Activated gamma-delta T cell treated with Interleukin-2 at 50 U/mL for 16 hours (primary cell): ENCODE data around the gene MCTP2.
"Not testable (repeated sequence)": the region's sequence is repeated elsewhere in the genome, so short reads cannot be mapped to it uniquely, and the experiment has no call there.

Experiments used
- DNase-seq: peaks from one replicate; pipeline ENCODE4 v3.0.0-alpha.2; 2020

MCTP2 gene

GRCh38 chr15:94477913-94478553 lies 246.7 kb downstream of the MCTP2 start:
- DNase-seq: no peak

DNA sequence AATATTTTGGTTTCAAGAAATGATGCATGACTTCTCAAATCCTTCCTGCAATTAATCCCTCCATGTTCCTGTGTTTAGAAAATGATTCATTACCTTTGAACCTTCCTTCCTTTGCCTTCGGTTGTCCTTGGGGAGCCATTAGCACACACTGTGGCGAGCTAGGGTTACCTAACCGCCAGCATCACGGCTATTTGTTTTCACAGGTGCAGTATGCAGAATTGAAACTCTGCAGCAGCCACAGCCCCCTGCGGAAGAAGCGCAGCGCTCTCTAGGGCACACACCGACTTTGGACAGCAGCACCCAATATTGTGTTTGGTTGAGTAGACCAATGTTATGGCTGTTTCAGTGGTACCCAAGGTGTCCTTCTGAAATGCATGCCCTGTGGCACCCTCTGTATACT lies 247.4 kb downstream of the MCTP2 start:
- DNase-seq: no peak

- DNase-seq: no peak
Observed at GRCh38 chr15:94480289-94480834, 249.0 kb downstream of the MCTP2 start.

DNA sequence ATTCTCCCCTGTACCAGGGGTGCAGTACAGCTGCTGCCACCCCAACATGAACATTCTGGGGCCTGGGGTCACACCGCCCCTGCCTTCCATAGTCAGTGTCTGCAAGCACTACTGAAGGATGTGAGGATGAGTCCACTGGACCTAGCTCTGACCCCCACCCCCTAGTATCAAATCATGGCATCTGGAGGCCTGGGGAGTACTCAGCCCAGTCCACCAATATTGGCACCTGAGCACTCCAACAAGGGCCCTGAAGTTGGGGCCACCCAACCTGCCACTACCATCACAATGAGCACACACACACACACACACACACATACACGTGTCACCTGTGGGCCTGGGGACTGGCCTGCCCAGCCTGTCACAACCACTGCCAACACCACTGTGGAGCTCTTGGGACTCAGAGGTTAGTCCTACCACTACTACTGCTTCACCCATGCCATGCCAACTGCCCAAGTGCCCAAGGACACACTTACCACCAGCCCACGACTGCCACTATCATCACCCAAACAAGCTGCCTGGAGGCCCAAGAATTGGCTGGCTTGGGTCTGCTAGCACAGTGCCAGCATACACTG lies 253.9 kb downstream of the MCTP2 start:
- no peak for DNase-seq

DNA sequence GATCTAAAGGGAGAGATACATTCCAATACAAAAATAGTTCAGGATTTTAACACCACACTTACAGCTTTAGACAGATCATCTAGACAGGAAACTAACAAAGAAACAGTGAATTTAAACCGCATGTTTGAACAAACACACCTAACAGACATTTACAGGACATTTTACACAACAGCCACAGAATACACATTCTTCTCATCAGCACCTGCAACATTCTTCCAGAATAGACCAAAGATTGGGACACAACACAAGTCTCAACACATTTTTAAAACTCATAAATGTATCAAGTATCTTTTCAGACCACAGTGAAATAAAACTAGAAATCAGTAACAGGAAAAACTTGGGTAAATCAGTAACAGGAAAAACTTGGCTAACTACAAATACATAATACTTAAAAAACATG lies 256.3 kb downstream of the MCTP2 start:
- no peak for DNase-seq

DNA sequence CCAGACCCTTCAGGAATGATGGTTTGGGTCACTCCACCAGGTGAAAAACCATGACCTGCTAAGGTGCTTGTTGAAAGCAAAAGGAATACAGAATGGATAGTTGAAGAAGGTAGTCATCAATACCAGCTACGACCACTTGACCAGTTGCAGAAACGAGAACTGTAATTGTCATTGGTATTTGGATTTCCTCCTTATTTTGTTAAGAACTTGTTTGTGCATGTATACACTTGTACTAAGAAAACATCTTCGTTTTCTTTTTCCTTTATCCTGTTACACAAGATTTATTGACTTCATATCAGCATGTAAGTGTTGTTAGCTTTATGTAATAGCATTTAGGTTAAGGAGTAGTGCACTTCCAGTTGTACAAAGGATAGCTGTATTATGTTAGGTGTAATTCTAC lies 261.8 kb downstream of the MCTP2 start:
- DNase-seq: no peak

DNA sequence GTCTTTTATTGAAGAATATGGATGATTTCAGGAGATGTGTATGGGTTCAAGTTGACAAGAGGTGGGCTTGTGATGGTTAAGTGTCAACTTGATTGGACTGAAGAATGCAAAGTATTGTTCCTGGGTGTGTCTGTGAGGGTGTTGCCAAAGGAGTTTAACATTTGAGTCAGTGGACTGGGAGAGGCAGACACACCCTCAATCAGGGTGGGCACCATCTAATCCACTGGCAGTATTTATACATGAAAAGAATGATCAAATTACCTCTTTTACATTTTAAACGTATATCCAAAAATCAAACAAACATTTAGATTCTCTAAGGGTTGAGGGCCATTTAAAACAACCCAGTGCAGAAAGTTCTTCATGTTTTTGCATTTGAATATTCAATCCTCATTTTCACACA lies 262.2 kb downstream of the MCTP2 start:
- not testable (repeated sequence) for DNase-seq

DNA sequence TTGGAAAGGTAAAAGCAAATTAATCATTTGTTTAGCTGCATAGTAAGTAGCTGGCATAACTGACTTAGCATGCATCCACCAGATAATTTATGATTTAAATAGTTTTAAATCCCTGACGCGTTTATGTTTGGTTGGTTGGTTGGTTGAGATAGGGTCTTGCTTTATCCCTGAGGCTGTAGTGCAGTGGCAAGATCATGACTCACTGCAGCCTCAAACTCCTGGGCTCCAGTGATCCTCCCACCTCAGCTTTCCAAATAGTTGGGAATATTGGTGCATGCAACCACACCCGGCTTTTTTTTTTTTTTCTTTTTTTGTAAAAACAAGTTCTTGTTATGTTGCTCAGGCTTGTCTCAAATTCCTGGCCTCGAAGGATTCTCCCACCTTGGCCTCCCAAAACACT lies 263.4 kb downstream of the MCTP2 start:
- no peak for DNase-seq

DNA sequence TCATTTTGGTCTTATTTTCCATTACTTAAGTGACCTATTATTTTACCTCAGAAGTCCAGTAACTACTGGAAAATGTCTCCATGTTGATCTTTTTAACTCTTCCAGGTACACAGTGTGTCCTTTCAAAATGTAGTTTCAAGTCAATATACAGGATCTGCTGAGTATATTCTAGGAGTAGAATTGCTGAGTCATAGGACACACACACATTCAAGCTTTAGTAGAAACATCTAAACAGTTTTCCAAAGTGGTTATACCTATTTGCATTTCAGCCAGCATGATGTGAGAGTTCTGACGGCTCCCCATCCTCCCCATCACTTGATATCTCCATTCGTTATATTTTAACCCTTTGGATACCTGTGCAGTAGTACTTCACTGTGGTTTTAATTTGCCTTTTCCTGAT lies 271.9 kb downstream of the MCTP2 start:
- no peak for DNase-seq

GRCh38 chr15:94509259-94509658 lies 277.9 kb downstream of the MCTP2 start:
- DNase-seq: no peak

GRCh38 chr15:94522125-94522524 lies 290.8 kb downstream of the MCTP2 start:
- no peak for DNase-seq

DNA sequence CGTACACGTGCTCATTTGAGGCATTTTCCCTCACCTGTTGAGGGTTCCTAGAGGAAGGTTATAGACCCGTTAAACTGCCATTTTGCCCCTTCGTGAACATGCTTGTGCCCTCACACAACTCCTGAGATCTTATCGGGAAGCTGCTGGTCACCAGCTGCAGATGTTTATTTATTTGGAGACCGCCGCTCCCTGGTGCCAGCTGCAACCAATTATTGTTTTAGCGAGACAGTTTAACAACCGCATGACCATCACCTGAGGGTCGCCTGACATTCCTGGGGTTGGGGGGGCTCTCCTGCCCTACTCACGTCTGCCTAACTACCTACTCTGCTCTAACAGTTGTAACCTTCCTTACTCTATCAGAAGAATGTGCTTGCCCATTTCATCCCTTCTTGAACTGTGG lies 292.5 kb downstream of the MCTP2 start:
- no peak for DNase-seq

- no peak for DNase-seq
Observed at GRCh38 chr15:94524565-94524964, 293.2 kb downstream of the MCTP2 start.

DNA sequence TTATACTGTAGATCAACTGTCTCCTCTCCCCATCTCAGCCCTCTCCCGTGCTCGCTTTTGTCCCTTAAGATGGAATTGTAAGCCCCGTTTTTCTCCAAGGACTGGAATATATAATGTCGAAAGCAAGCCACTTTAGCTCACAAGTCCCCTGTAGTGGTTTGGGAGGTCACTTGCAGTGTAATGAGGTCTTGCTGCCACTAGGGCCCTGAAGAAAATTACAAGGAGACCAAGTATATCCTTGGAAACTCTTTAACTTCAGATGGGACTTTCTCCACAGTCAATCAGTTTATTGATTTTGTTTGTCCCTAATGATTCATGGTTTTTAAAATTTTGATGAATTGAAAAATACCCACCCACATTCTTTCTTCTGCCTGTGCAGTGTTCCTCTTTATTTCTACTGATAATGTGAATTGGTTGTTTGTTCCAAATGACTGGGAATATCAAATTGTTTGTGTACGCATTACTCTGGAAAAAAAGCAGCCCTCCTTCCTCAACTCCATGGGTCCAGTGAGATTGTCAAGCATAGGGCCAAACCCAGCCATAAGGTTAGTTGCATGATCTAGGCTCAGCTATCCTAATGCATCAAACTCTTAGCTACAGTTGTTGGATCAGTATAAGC lies 294.8 kb downstream of the MCTP2 start:
- DNase-seq: no peak

DNA sequence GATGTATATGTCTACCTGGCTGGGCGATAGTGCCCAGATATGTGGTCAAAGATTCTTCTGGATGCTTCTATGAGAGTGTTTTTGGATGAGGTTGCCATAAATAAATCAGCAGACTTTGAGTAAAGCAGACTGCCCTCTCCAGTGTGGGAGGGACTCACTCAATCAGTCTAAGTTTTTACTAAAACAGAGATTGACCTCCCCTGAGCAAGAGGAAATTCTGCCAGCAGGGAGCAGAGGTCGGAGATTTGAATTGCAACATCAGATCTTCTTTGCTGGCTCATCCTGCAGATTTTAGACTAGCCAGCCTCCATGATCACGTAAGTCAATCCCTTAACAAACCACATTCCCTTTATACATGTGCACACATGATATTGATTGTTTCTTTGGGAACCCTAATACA lies 300.9 kb downstream of the MCTP2 start:
- DNase-seq: no peak
